Measurements from ENCODE around the gene MLIP.

The MLIP gene

DNA sequence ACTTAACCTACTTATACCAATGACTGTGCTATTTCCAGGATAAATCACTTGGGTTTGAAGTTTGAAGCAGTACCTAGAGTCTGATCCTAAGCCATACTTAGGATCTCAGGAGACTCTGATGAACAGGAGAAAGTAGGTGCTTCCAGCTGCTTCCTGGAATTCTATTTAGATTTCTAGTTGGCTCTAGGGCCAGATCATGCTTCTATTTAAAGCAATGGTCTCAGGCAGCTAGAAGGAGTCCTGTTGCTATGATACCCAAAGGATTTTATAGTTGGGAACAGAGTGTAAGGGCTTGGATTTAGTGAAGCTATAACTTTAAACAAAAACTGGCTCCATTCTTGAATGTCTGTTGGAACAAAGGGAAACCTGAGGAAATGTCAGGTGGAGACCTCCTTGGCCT lies 144.6 kb downstream of the MLIP start:
- H3K4me1 ChIP-seq (ENCODE audit: control insufficient read depth, insufficient read depth, low read length), result peaks cover 19% of the 10 kb centered on the region
- H3K9ac ChIP-seq (ENCODE audit: low read length), result no peak overlapping the region
- no peaks in the 10 kb centered on the region for H3K36me3 ChIP-seq (ENCODE audit: control insufficient read depth, insufficient read depth, low read length, severe bottlenecking)
- no peaks in the 10 kb centered on the region for H3K9me3 ChIP-seq (ENCODE audit: control insufficient read depth, low read length)
- H3K27me3 ChIP-seq (replicated peaks; ENCODE audit: control insufficient read depth, insufficient read depth, low read length), result no peaks in the 10 kb centered on the region
- peak; percentile 31 for DNase-seq (ENCODE audit: low read depth)
- H3K4me3 ChIP-seq (ENCODE audit: low read length), result no peak overlapping the region

DNA sequence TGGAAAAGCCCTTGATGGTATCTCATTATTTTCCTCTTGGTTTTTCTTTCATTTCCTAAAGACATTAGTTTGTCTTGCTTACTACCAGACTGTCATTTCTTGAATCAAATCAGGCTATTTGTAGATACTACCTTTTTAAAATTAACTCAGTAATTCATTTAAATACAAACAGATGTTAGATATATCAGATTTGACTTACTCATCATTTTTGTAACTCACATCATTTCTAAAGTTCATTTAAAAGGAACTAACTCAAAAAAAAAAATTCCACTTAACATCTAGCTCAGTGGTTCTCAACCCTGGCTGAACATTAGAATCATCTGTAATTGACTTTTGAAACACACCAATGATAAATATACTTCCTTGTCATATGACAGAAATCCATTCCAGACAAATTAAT lies 148.8 kb downstream of the MLIP start:
- DNase-seq (ENCODE audit: low read depth), result peak; percentile 4
- Histone ChIP-seq H3K4me1 (ENCODE audit: control insufficient read depth, insufficient read depth, low read length) (peaks cover 19% of the 10 kb centered on the region), H3K36me3 (ENCODE audit: control insufficient read depth, insufficient read depth, low read length, severe bottlenecking) (no peaks in the 10 kb centered on the region), H3K9ac (ENCODE audit: low read length) (no peak overlapping the region), H3K9me3 (ENCODE audit: control insufficient read depth, low read length) (no peaks in the 10 kb centered on the region), H3K4me3 (ENCODE audit: low read length) (no peak overlapping the region), H3K27me3 (replicated peaks; ENCODE audit: control insufficient read depth, insufficient read depth, low read length) (no peaks in the 10 kb centered on the region)

DNA sequence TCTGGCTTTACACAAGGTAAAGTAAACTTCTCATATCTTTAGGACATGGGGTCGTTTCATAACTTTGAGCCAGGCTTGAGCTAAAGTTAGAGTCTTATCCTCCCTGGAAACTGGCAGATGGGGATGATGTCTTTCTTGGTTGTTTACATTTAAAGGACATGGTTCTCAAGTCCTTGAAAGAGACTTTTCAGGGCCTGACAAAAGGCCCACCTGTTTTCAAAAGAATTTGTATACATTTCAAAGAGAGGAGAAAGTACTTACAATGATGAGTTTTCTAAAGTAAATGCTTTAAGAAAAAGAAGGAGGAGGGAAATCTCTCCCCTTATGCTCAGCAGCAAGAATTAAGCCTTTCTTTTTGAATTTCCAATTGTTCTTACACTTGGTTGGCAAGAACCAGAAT lies 151.3 kb downstream of the MLIP start:
- DNase-seq (ENCODE audit: low read depth), result no peak
- no peak overlapping the region for H3K9ac ChIP-seq (ENCODE audit: low read length)
- H3K4me3 ChIP-seq (ENCODE audit: low read length), result no peak overlapping the region
- H3K27me3 ChIP-seq (replicated peaks; ENCODE audit: control insufficient read depth, insufficient read depth, low read length), result no peaks in the 10 kb centered on the region
- no peaks in the 10 kb centered on the region for H3K36me3 ChIP-seq (ENCODE audit: control insufficient read depth, insufficient read depth, low read length, severe bottlenecking)
- H3K4me1 ChIP-seq (ENCODE audit: control insufficient read depth, insufficient read depth, low read length), result peaks cover 12% of the 10 kb centered on the region
- no peaks in the 10 kb centered on the region for H3K9me3 ChIP-seq (ENCODE audit: control insufficient read depth, low read length)

DNA sequence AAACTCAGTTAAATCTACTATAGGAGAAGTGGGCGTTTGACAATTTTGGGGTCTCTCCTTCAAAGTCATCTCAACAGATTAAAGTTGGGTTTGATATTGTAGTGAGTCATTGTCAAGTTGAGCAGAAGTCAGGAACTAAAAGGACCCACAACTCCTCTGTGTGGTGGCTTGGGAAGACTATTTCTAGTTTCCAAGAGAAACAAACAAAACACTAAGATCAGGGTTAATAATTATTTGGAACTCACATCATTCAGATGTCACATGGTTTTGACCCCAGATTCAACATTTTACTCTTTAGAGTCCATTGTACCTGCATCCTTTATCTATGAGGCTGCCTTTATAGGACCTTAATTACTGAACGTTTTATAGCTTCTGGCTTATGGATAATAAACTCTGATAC lies 151.7 kb downstream of the MLIP start:
- H3K36me3 ChIP-seq (ENCODE audit: control insufficient read depth, insufficient read depth, low read length, severe bottlenecking), result no peaks in the 10 kb centered on the region
- no peaks in the 10 kb centered on the region for H3K9me3 ChIP-seq (ENCODE audit: control insufficient read depth, low read length)
- no peak overlapping the region for H3K4me3 ChIP-seq (ENCODE audit: low read length)
- H3K9ac ChIP-seq (ENCODE audit: low read length), result no peak overlapping the region
- H3K4me1 ChIP-seq (ENCODE audit: control insufficient read depth, insufficient read depth, low read length), result peaks cover 12% of the 10 kb centered on the region
- no peak for DNase-seq (ENCODE audit: low read depth)
- no peaks in the 10 kb centered on the region for H3K27me3 ChIP-seq (replicated peaks; ENCODE audit: control insufficient read depth, insufficient read depth, low read length)

DNA sequence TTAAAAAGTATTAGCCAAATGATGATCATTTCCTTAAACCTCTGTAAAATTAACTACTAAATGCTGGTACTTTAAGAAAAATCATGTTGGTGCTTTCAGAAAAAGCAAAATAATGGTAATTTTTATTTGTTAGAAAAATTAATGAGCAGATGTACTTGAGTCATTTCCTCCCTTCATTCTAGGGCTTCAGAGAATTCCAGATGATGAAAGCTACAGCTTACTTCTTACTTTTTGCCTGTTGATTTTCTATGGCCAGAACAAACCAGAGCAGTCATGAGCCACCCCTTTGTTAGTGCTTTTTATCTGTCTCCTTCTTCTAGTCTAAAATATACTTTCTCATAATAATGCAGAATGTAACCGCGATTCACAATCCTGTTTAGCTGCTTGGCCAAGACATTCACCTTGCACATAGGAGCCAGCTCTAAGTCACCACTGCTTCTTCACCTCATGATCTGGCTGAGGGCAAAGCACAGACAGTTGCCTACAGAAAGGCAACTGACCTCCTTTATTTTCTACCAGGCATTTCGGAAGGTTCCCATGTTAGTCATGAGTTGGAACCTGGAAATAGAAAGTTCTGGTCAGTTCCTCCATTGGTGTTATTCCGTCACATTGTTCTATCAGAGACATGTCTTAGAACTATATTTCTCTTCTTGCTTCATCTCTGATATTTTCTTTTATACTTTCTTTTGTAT lies 153.5 kb downstream of the MLIP start:
- Histone ChIP-seq H3K27me3 (replicated peaks; ENCODE audit: control insufficient read depth, insufficient read depth, low read length) (no peaks in the 10 kb centered on the region), H3K4me3 (ENCODE audit: low read length) (no peak overlapping the region), H3K36me3 (ENCODE audit: control insufficient read depth, insufficient read depth, low read length, severe bottlenecking) (no peaks in the 10 kb centered on the region), H3K9me3 (ENCODE audit: control insufficient read depth, low read length) (no peaks in the 10 kb centered on the region), H3K4me1 (ENCODE audit: control insufficient read depth, insufficient read depth, low read length) (peaks cover 5% of the 10 kb centered on the region), H3K9ac (ENCODE audit: low read length) (no peak overlapping the region)
- no peak for DNase-seq (ENCODE audit: low read depth)

DNA sequence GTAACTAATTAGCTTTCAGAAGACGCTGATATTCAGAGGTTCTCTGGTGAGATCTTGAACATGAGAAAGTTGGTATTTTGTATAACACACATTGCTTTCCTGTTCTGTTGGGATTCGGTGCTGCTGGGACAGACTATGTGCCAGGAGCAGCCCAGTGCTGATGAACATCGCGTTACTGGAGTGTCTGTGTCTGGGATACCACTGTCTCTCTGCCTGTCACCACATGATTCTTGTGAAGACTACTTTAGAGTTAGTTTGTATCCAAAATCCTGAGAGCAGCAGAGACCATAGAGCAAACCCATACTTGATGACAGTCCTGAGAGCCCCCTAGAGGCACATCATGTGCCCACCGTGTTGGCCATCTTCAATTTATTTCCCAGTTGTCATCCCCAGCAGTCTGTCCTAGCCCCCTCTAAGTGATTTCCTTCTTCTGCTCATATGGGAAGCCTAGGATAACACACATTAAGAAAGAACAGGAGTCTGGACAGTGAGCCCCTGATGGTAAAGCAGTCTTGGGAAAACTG lies 155.2 kb downstream of the MLIP start:
- no peak overlapping the region for H3K9ac ChIP-seq (ENCODE audit: low read length)
- no peaks in the 10 kb centered on the region for H3K9me3 ChIP-seq (ENCODE audit: control insufficient read depth, low read length)
- no peaks in the 10 kb centered on the region for H3K4me1 ChIP-seq (ENCODE audit: control insufficient read depth, insufficient read depth, low read length)
- H3K27me3 ChIP-seq (replicated peaks; ENCODE audit: control insufficient read depth, insufficient read depth, low read length), result no peaks in the 10 kb centered on the region
- no peak overlapping the region for H3K4me3 ChIP-seq (ENCODE audit: low read length)
- H3K36me3 ChIP-seq (ENCODE audit: control insufficient read depth, insufficient read depth, low read length, severe bottlenecking), result no peaks in the 10 kb centered on the region
- DNase-seq (ENCODE audit: low read depth), result no peak

DNA sequence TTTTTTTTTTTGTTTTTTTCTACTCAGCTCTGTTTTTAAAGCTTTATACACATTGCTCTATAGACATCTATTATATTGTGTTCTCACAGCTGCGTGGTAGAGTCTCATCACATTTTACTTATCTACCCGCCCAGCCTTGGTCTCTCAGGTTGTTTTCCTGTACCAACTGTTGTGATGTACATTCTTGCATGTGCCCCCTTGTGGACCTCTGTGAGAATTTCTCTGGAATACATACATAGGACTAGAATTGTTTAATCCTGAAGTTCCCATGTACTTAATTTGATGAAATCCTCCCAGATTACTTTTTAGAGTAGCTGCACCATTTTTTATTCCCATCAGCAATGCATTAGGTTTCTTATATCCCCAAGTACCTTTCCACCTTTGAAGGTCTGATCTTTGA lies 156.6 kb downstream of the MLIP start:
- peak; percentile 55 for DNase-seq (ENCODE audit: low read depth)
- H3K9ac ChIP-seq (ENCODE audit: low read length), result no peak overlapping the region
- no peaks in the 10 kb centered on the region for H3K36me3 ChIP-seq (ENCODE audit: control insufficient read depth, insufficient read depth, low read length, severe bottlenecking)
- H3K9me3 ChIP-seq (ENCODE audit: control insufficient read depth, low read length), result no peaks in the 10 kb centered on the region
- no peaks in the 10 kb centered on the region for H3K4me1 ChIP-seq (ENCODE audit: control insufficient read depth, insufficient read depth, low read length)
- H3K4me3 ChIP-seq (ENCODE audit: low read length), result no peak overlapping the region
- H3K27me3 ChIP-seq (replicated peaks; ENCODE audit: control insufficient read depth, insufficient read depth, low read length), result no peaks in the 10 kb centered on the region

DNA sequence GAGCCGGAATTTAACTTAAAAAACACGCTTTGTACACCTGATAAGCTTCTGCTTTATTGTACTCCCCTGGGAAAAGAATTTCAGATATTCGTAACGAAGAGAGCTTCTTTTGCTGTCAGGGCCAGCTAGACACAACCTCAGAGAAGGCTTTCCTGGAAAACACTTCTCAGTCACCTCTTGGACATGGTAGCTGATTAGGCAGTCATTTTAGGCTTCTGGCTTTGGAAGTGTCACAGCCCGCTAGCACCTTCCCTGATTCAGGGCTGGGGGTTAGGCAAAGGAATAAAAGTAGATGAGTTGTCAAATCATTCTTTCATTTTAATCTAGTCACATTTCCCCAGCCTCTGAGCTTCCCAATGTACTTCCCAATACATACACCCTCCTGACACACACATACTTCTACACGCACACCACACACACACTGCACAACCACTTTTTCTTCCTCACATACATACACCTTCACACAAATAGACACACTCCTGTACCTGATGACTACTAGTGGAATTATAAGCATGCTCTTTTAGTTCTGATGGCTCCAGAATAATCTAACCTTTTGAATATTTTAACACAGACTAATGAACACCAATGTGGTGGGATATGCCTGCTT lies 162.1 kb downstream of the MLIP start:
- H3K9me3 ChIP-seq (ENCODE audit: control insufficient read depth, low read length), result no peaks in the 10 kb centered on the region
- no peak overlapping the region for H3K4me3 ChIP-seq (ENCODE audit: low read length)
- no peaks in the 10 kb centered on the region for H3K27me3 ChIP-seq (replicated peaks; ENCODE audit: control insufficient read depth, insufficient read depth, low read length)
- H3K9ac ChIP-seq (ENCODE audit: low read length), result no peak overlapping the region
- no peaks in the 10 kb centered on the region for H3K4me1 ChIP-seq (ENCODE audit: control insufficient read depth, insufficient read depth, low read length)
- DNase-seq (ENCODE audit: low read depth), result no peak
- no peaks in the 10 kb centered on the region for H3K36me3 ChIP-seq (ENCODE audit: control insufficient read depth, insufficient read depth, low read length, severe bottlenecking)

DNA sequence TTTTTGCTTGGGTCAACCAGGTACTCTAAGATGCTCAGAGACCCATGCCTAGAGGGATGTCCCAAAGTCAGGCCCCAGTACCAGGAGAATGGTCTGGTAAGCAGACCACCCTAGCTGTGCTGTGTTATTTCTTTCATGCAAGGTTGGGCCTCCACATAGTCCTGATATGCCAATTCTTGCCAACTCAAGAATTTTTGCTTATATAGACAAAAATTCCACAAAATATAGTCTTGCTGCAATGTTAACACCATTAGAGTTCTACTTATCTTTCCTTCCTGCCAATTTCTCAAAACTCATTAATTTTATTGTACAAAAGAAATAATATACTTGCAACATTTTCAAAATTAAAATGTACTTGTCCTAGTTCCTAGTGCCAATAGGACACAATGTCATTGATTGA lies 163.1 kb downstream of the MLIP start:
- H3K27me3 ChIP-seq (replicated peaks; ENCODE audit: control insufficient read depth, insufficient read depth, low read length), result no peaks in the 10 kb centered on the region
- no peak for DNase-seq (ENCODE audit: low read depth)
- H3K4me3 ChIP-seq (ENCODE audit: low read length), result no peak overlapping the region
- H3K9ac ChIP-seq (ENCODE audit: low read length), result no peak overlapping the region
- H3K4me1 ChIP-seq (ENCODE audit: control insufficient read depth, insufficient read depth, low read length), result no peaks in the 10 kb centered on the region
- H3K9me3 ChIP-seq (ENCODE audit: control insufficient read depth, low read length), result no peaks in the 10 kb centered on the region
- H3K36me3 ChIP-seq (ENCODE audit: control insufficient read depth, insufficient read depth, low read length, severe bottlenecking), result no peaks in the 10 kb centered on the region

DNA sequence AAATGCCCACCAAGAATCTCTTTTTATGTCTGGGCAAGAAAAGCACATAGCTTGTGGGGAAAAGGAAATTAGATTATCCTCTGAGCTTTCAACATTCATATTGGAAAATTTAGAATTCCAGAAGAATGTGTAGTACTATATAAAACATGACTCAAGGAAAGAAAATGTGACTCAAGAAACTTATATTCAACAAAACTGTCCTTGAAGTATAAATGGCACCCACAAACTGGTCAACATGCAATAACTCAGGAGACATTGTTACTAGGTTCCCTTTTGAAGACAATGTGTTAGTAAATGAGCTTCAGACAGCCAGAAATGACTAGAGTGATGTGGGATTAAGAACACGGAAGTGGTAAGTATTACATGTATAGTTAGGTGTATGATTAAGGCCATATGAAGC lies 170.9 kb downstream of the MLIP start:
- peaks cover 20% of the 10 kb centered on the region for H3K4me1 ChIP-seq (ENCODE audit: control insufficient read depth, insufficient read depth, low read length)
- H3K4me3 ChIP-seq (ENCODE audit: low read length), result no peak overlapping the region
- H3K36me3 ChIP-seq (ENCODE audit: control insufficient read depth, insufficient read depth, low read length, severe bottlenecking), result no peaks in the 10 kb centered on the region
- peak; percentile 79 for DNase-seq (ENCODE audit: low read depth)
- H3K27me3 ChIP-seq (replicated peaks; ENCODE audit: control insufficient read depth, insufficient read depth, low read length), result no peaks in the 10 kb centered on the region
- H3K9me3 ChIP-seq (ENCODE audit: control insufficient read depth, low read length), result no peaks in the 10 kb centered on the region
- H3K9ac ChIP-seq (ENCODE audit: low read length), result no peak overlapping the region

DNA sequence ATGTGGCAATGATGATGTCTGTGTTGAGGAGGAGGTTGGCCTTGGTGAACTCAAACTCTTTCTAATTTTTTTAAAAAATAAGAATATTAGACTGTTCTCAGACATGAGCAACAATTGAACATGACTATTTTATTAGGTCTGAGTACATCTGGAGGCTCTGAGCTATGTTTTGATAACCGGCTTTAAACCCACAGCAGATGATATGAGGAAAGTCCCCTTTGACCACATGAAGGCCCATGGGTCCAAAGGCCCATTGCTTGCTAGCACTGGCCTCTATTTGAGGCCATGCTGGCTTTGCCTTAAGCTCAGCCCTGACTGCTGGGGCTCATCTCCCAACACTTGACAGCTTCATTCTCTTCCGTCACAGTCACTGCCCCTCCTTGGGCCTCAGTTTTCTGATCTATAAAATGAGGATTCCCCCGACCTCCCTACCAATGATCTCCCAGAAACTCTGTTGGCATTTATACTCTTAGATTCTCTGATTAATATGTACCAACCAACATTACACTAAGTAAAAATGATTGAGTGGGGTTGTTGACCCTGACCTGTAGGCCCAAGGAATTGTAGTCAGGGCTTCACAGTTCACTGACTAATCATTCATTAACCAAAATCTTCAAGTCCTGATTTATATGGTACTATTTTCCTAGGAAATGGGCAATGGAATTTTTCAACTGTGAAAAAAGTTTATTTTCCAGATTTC lies 173.1 kb downstream of the MLIP start:
- Histone ChIP-seq H3K36me3 (ENCODE audit: control insufficient read depth, insufficient read depth, low read length, severe bottlenecking) (no peaks in the 10 kb centered on the region), H3K9ac (ENCODE audit: low read length) (no peak overlapping the region), H3K4me3 (ENCODE audit: low read length) (no peak overlapping the region), H3K9me3 (ENCODE audit: control insufficient read depth, low read length) (no peaks in the 10 kb centered on the region), H3K4me1 (ENCODE audit: control insufficient read depth, insufficient read depth, low read length) (peaks cover 20% of the 10 kb centered on the region), H3K27me3 (replicated peaks; ENCODE audit: control insufficient read depth, insufficient read depth, low read length) (no peaks in the 10 kb centered on the region)
- no peak for DNase-seq (ENCODE audit: low read depth)

Data from adipocyte (in vitro differentiated cells).